HepG2 (cell line): ENCODE data around the gene SERPINA9. TPM values are rescaled to one million over a fixed set of nuclear protein-coding genes. Genes with fewer than 3 reads are reported as not detected.
A peak's percentile ranks its signal among the peaks of the same experiment; 100 is the strongest.

Source experiments
- ATAC-seq: fragments of 200-7000 bp; cut with Tn5 transposase; 3 replicates; pipeline ENCODE4 v1.9.1; 2020; ENCODE audit warnings: mild to moderate bottlenecking, moderate library complexity
- BruUV-seq: library from RNA; stranded (reverse); fragments of 400-500 nt; replicated peaks from 2 replicates; lab custom pipeline; 2021; lab: Mats Ljungman, UMichigan
- CTCF ChIA-PET: fragments of 300-600 bp; formaldehyde crosslinking; extraction: SDS; loops from one replicate; lab custom pipeline; 2021; ENCODE audit warnings: low total read pairs, inconsistent platforms, low intra/inter-chr PET ratio; lab: Yijun Ruan, JAX
- POLR2A ChIA-PET: fragments of 350-600 bp; sonication (Branson Sonifier 250); formaldehyde crosslinking; loops from one replicate; lab custom pipeline; 2020; ENCODE audit warnings: antibody characterized with exemption, inconsistent platforms; lab: Yijun Ruan, JAX
- DNase-seq: peaks from one replicate; pipeline ENCODE4 v3.0.0-alpha.2; 2015; ENCODE audit warnings: low spot score
- FAIRE-seq: peaks from 3 replicates; lab custom pipeline; 2011; peaks lifted over from hg19 to GRCh38; lab: Jason Lieb, UNC
- H2AFZ ChIP-seq: one replicate; pipeline ENCODE4 v1.6.1; 2011; ENCODE audit warnings: low read length, inconsistent platforms
- H3K27ac ChIP-seq: fragments of 300-600 bp; 3 replicates; pipeline ENCODE4 v1.8.0; 2011; ENCODE audit warnings: mixed run types, mild to moderate bottlenecking, mixed read lengths, low read length, inconsistent platforms; ENCODE audit not compliant: insufficient read depth; ENCODE audit errors: extremely low read length
- H3K27me3 ChIP-seq, 2 experiments: fragments of 200-600 bp in 1 of 2; 2 replicates in 1 of 2; 3 replicates in 1 of 2; pipeline versions ENCODE4 v1.6.0 to v1.8.0; 2011; ENCODE audit warnings: low read length in 2 of 2, mild to moderate bottlenecking in 2 of 2, moderate library complexity in 2 of 2, inconsistent platforms in 1 of 2; ENCODE audit not compliant: insufficient read depth in 2 of 2, control insufficient read depth in 1 of 2
- H3K36me3 ChIP-seq, 2 experiments: fragments of 200-600 bp in 1 of 2; replicated peaks in 1 of 2; 2 replicates in 1 of 2; 3 replicates in 1 of 2; pipeline versions ENCODE4 v1.5.1 to v1.8.0; 2011; ENCODE audit warnings: low read length in 2 of 2, inconsistent platforms in 1 of 2; ENCODE audit not compliant: insufficient read depth in 2 of 2, control insufficient read depth in 1 of 2
- H3K4me1 ChIP-seq: 2 replicates; pipeline ENCODE4 v1.5.1; 2012; ENCODE audit warnings: low read length, inconsistent platforms; ENCODE audit not compliant: insufficient read depth
- H3K4me2 ChIP-seq: 2 replicates; pipeline ENCODE4 v1.6.0; 2011; ENCODE audit warnings: low read depth, low read length, inconsistent platforms
- H3K4me3 ChIP-seq, 3 experiments: fragments of 200-600 bp in 1 of 3; sonication (generic), shearing (Covaris generic) in 1 of 3; replicated peaks in 1 of 3; 2 replicates each; pipeline ENCODE4 v1.5.1; 2011 to 2016; ENCODE audit warnings: low read length in 3 of 3, inconsistent platforms in 2 of 3, low read depth in 2 of 3, mild to moderate bottlenecking in 2 of 3, control low read depth in 1 of 3, mixed read lengths in 1 of 3; ENCODE audit not compliant: insufficient read depth in 1 of 3
- H3K79me2 ChIP-seq: one replicate; pipeline ENCODE4 v1.6.1; 2011; ENCODE audit warnings: low read length, inconsistent platforms; ENCODE audit not compliant: insufficient read depth
- H3K9ac ChIP-seq: 2 replicates; pipeline ENCODE4 v1.6.0; 2011; ENCODE audit warnings: mild to moderate bottlenecking, low read depth, low read length, inconsistent platforms; ENCODE audit not compliant: insufficient read depth
- H3K9me3 ChIP-seq: 2 replicates; pipeline ENCODE4 v1.5.1; 2012; ENCODE audit warnings: mild to moderate bottlenecking, low read length
- H4K20me1 ChIP-seq: 2 replicates; pipeline ENCODE4 v1.6.0; 2011; ENCODE audit warnings: inconsistent platforms, mild to moderate bottlenecking, low read length, moderate library complexity; ENCODE audit not compliant: insufficient read depth
- AGO1 ChIP-seq: fragments of 200-400 bp; formaldehyde crosslinking; IDR thresholded peaks from 2 replicates; pipeline ENCODE4 v1.6.1; 2017; ENCODE audit warnings: mild to moderate bottlenecking, low read depth, low read length, moderate library complexity; ENCODE audit not compliant: poor library complexity, severe bottlenecking
- ARID2 ChIP-seq: sonication (generic); formaldehyde crosslinking; IDR thresholded peaks from 2 replicates; pipeline ENCODE4 v1.8.1; 2022; ENCODE audit warnings: mild to moderate bottlenecking, missing genetic modification reagents, borderline replicate concordance
- HMG20B ChIP-seq: conservative IDR thresholded peaks from 2 replicates; pipeline ENCODE4 v1.6.1; 2016; ENCODE audit warnings: missing genetic modification reagents, missing compliant biosample characterization
- HNRNPH1 ChIP-seq: fragments of 200-400 bp; formaldehyde crosslinking; optimal IDR thresholded peaks from 2 replicates; pipeline ENCODE3; 2017; ENCODE audit warnings: mild to moderate bottlenecking, low read depth, low read length
- MAF1 ChIP-seq: sonication (generic); formaldehyde crosslinking; IDR thresholded peaks from 2 replicates; pipeline ENCODE4 v1.5.0; 2020; ENCODE audit warnings: missing genetic modification reagents, borderline replicate concordance
- MBD4 ChIP-seq: IDR thresholded peaks from 2 replicates; pipeline ENCODE4 v1.6.1; 2012; ENCODE audit warnings: low read length, inconsistent platforms, borderline replicate concordance
- NAIF1 ChIP-seq: sonication (generic); formaldehyde crosslinking; IDR thresholded peaks from 2 replicates; pipeline ENCODE4 v1.5.0; 2020; ENCODE audit warnings: mild to moderate bottlenecking, missing genetic modification reagents, borderline replicate concordance
- NBN ChIP-seq: fragments of 450-650 bp; conservative IDR thresholded peaks from 2 replicates; pipeline ENCODE4 v1.6.1; 2017
- PAF1 ChIP-seq: IDR thresholded peaks from 2 replicates; pipeline ENCODE4 v1.6.1; 2016; ENCODE audit warnings: missing genetic modification reagents, missing compliant biosample characterization
- POLR2A ChIP-seq, 2 experiments: IDR thresholded peaks; 2 replicates each; pipeline ENCODE4 v1.6.1; 2011; ENCODE audit warnings: low read depth in 2 of 2, low read length in 2 of 2, mild to moderate bottlenecking in 1 of 2, moderate library complexity in 1 of 2; ENCODE audit not compliant: insufficient read depth in 1 of 2
- RARA ChIP-seq: IDR thresholded peaks from 2 replicates; pipeline ENCODE4 v1.6.1; 2016; ENCODE audit warnings: missing genetic modification reagents, missing compliant biosample characterization
- SCMH1 ChIP-seq: sonication (generic); formaldehyde crosslinking; IDR thresholded peaks from 2 replicates; pipeline ENCODE4 v1.9.0; 2021; ENCODE audit warnings: missing genetic modification reagents, mild to moderate bottlenecking, borderline replicate concordance
- ZBTB3 ChIP-seq: sonication (generic); formaldehyde crosslinking; IDR thresholded peaks from 2 replicates; pipeline ENCODE4 v1.4.0; 2020; ENCODE audit warnings: low read depth, mild to moderate bottlenecking, moderate library complexity, missing genetic modification reagents, borderline replicate concordance
- ZBTB33 ChIP-seq: sonication (generic); formaldehyde crosslinking; IDR thresholded peaks from 2 replicates; pipeline ENCODE4 v1.4.0; 2020; ENCODE audit warnings: missing genetic modification reagents
- ZMYM4 ChIP-seq: sonication (generic); formaldehyde crosslinking; IDR thresholded peaks from 2 replicates; pipeline ENCODE4 v1.8.1; 2023; ENCODE audit warnings: mild to moderate bottlenecking, missing genetic modification reagents
- ZNF235 ChIP-seq: sonication (generic); formaldehyde crosslinking; IDR thresholded peaks from 2 replicates; pipeline ENCODE4 v1.8.1; 2023; ENCODE audit warnings: mild to moderate bottlenecking, missing genetic modification reagents, borderline replicate concordance
- ZNF280B ChIP-seq: sonication (generic); formaldehyde crosslinking; IDR thresholded peaks from 2 replicates; pipeline ENCODE4 v1.5.0; 2020; ENCODE audit warnings: missing genetic modification reagents, mild to moderate bottlenecking, borderline replicate concordance
- ZNF292 ChIP-seq: sonication (generic); formaldehyde crosslinking; IDR thresholded peaks from 2 replicates; pipeline ENCODE4 v1.8.1; 2022; ENCODE audit warnings: mild to moderate bottlenecking, low read depth, missing genetic modification reagents, borderline replicate concordance
- ZNF570 ChIP-seq: sonication (generic); formaldehyde crosslinking; IDR thresholded peaks from 2 replicates; pipeline ENCODE4 v1.4.0; 2020; ENCODE audit warnings: mild to moderate bottlenecking, missing genetic modification reagents, borderline replicate concordance
- ZNF576 ChIP-seq: sonication (generic); formaldehyde crosslinking; IDR thresholded peaks from 2 replicates; pipeline ENCODE4 v1.4.0; 2020; ENCODE audit warnings: mild to moderate bottlenecking, missing genetic modification reagents
- ZNF816 ChIP-seq: sonication (generic); formaldehyde crosslinking; IDR thresholded peaks from 2 replicates; pipeline ENCODE4 v1.8.0; 2022; ENCODE audit warnings: missing genetic modification reagents, mild to moderate bottlenecking, borderline replicate concordance
- WGBS: methylation state at CpG from one replicate; pipeline ENCODE4 v1.1.6; 2017; ENCODE audit warnings: low lambda C conversion rate; 5-methylcytosine and 5-hydroxymethylcytosine counted together
- in situ Hi-C: cut with HindIII; loops from 2 replicates; pipeline ENCODE4 v1.10.0; 2017; ENCODE audit warnings: low pct_unique_long_range_greater_than_20kb; ENCODE audit not compliant: extremely low pct_ligation_motif_present
- intact Hi-C: fragments of 100-400 bp; cut with micrococcal nuclease; formaldehyde crosslinking; loops from one replicate; pipeline ENCODE4 v1.10.0; 2022; ENCODE audit not compliant: unreplicated experiment
- polyA plus RNA-seq, 8 experiments: library from polyadenylated mRNA; depleted of rRNA in 3 of 8; stranded (reverse) in 7 of 8; unstranded in 1 of 8; fragments of >200 nt; fragmentation: Illumina TruSeq in 4 of 8; extraction: Trizol in 4 of 8; gene quantifications; 2 replicates each; pipeline versions ENCODE4 v1.2.1 to v1.2.3, GENCODE V29; 2011 to 2016; ENCODE audit warnings: low read depth in 4 of 8, missing spikeins in 1 of 8, mixed read lengths in 1 of 8; ENCODE audit not compliant: insufficient read depth in 1 of 8
- total RNA-seq, 5 experiments: library from RNA; depleted of rRNA; stranded (reverse); fragments of >200 nt; fragmentation: Illumina TruSeq; extraction: Trizol; gene quantifications; 2 replicates each; pipeline ENCODE4 v1.2.3, GENCODE V29; 2016; ENCODE audit warnings: low read depth in 1 of 5

The SERPINA9 gene
- total and polyA plus RNA-seq, 2 of the 13 experiments (the other 11 are each of a cell fraction or from before 2014, with no cell fraction given) = 0.21 TPM; not detected in 1

GRCh38 chr14:94439453-94440057 is 36.4 kb downstream of the SERPINA9 start:
- no peak overlapping the region for H2AFZ ChIP-seq
- no peaks in the 10 kb centered on the region for H3K27me3 ChIP-seq
- peak; percentile 66 for ATAC-seq
- in situ Hi-C loops = loop anchor here (5.0 kb wide), 1 partner anchor 48 kb away; no protein-coding TSS in a partner anchor
- no peak overlapping the region for H3K4me3 ChIP-seq
- H3K4me1 ChIP-seq = peaks cover 19% of the 10 kb centered on the region
- CTCF ChIA-PET = no interaction called here
- H3K36me3 ChIP-seq = peaks cover 0 to 13% of the 10 kb centered on the region in 2 experiments; a peak in 3 of 5 replicates
- POLR2A ChIA-PET = no interaction called here
- H3K9me3 ChIP-seq = no peaks in the 10 kb centered on the region
- no peak overlapping the region for H3K27ac ChIP-seq
- no peaks in the 10 kb centered on the region for H4K20me1 ChIP-seq
- intact Hi-C loops = no loop called here
- BruUV-seq = no TSS peak
- H3K9ac ChIP-seq = no peak overlapping the region
- no peak for FAIRE-seq
- 89% methylated on average over 5 of the region's 5 CpGs for WGBS
- H3K79me2 ChIP-seq = no peaks in the 10 kb centered on the region
- DNase-seq = no peak
- no peak overlapping the region for H3K4me2 ChIP-seq
- TF ChIP-seq ZMYM4 (CRISPR knock-in tag) (no peak), SCMH1 (no peak), NAIF1 (CRISPR knock-in tag) (0 out of 2 replicates have a peak, but pooled peaks have one; percentile 29), ZNF292 (CRISPR knock-in tag) (no peak), MAF1 (CRISPR knock-in tag) (no peak), NBN (no peak), AGO1 (no peak), MBD4 (0 out of 2 replicates have a peak, but pooled peaks have one; percentile 43), HNRNPH1 (no peak), ZNF816 (CRISPR knock-in tag) (0 out of 2 replicates have a peak, but pooled peaks have one; percentile 73), ZNF235 (CRISPR knock-in tag) (no peak), ZBTB3 (no peak), ZNF576 (CRISPR knock-in tag) (no peak), POLR2A (IDR thresholded peaks at IDR 0.05; ENCODE audit: insufficient read depth in 1 of 2, low read depth in 2 of 2, low read length in 2 of 2) (peak in 1 of 2 experiments; percentile 35; a peak in 1 of 4 replicates), ARID2 (CRISPR knock-in tag) (no peak), HMG20B (CRISPR knock-in tag) (no peak), ZNF570 (no peak), ZBTB33 (CRISPR knock-in tag) (no peak), RARA (CRISPR knock-in tag) (no peak), ZNF280B (no peak), PAF1 (CRISPR knock-in tag) (0 out of 2 replicates have a peak, but pooled peaks have one; percentile 38)
